GM18498 (cell line): ENCODE measurements around the gene USP48.

ENCODE experiments used
- ATAC-seq: cut with Tn5 transposase; IDR thresholded peaks from one replicate; pipeline ENCODE4 v1.9.1; 2021; ENCODE audit warnings: mild to moderate bottlenecking, moderate library complexity; ENCODE audit not compliant: unreplicated experiment

The USP48 gene

GRCh38 chr1:21657456-21658190 lies 125.3 kb downstream of the USP48 start:
- ATAC-seq: no peak

GRCh38 chr1:21655748-21656147 lies 127.2 kb downstream of the USP48 start:
- ATAC-seq: no peak

GRCh38 chr1:21655259-21655658 lies 127.7 kb downstream of the USP48 start:
- ATAC-seq: no peak

- ATAC-seq: no peak
Measured at GRCh38 chr1:21654209-21654608, 128.7 kb downstream of the USP48 start.

- ATAC-seq: no peak
Measured at GRCh38 chr1:21653744-21654100, 129.2 kb downstream of the USP48 start.

- no peak for ATAC-seq
Measured at GRCh38 chr1:21652937-21653743, 129.8 kb downstream of the USP48 start.

GRCh38 chr1:21652101-21652936 lies 130.6 kb downstream of the USP48 start:
- no peak for ATAC-seq

- no peak for ATAC-seq
Measured at GRCh38 chr1:21651214-21652042, 131.5 kb downstream of the USP48 start.

GRCh38 chr1:21650400-21650799 lies 132.5 kb downstream of the USP48 start:
- no peak for ATAC-seq

- no peak for ATAC-seq
Measured at GRCh38 chr1:21649315-21649714, 133.6 kb downstream of the USP48 start.

- no peak for ATAC-seq
Measured at GRCh38 chr1:21648791-21649190, 134.2 kb downstream of the USP48 start.

- ATAC-seq: no peak
Measured at GRCh38 chr1:21648352-21648730, 134.6 kb downstream of the USP48 start.

- no peak for ATAC-seq
Measured at GRCh38 chr1:21647431-21648351, 135.3 kb downstream of the USP48 start.

- no peak for ATAC-seq
Measured at GRCh38 chr1:21645550-21645949, 137.4 kb downstream of the USP48 start.

- ATAC-seq: no peak
Measured at GRCh38 chr1:21644906-21645305, 138.0 kb downstream of the USP48 start.

GRCh38 chr1:21644348-21644747 lies 138.6 kb downstream of the USP48 start:
- ATAC-seq: no peak

GRCh38 chr1:21643624-21644023 lies 139.3 kb downstream of the USP48 start:
- ATAC-seq: no peak

- ATAC-seq: no peak
Measured at GRCh38 chr1:21641967-21642739, 140.8 kb downstream of the USP48 start.

- ATAC-seq: no peak
Measured at GRCh38 chr1:21641537-21641936, 141.4 kb downstream of the USP48 start.
